Activated naive CD4-positive, alpha-beta T cell treated with anti-CD3 and anti-CD28 coated beads for 36 hours (primary cell): Measurements from ENCODE around the gene RPL13. TPM values are rescaled to one million over a fixed set of nuclear protein-coding genes. Genes with fewer than 3 reads are reported as not detected.

Experiments used
- CTCF ChIA-PET: fragments of 350-600 bp; sonication (Branson Sonifier 250); formaldehyde crosslinking; loops from one replicate; lab custom pipeline; 2021; ENCODE audit warnings: antibody characterized with exemption; lab: Charles Lee
- DNase-seq: peaks from one replicate; pipeline ENCODE4 v3.0.0-alpha.2; 2020
- H3K27ac Mint-ChIP-seq: one replicate; pipeline ENCODE4 v1.8.0; 2021; ENCODE audit warnings: mild to moderate bottlenecking, mixed read lengths
- H3K27me3 Mint-ChIP-seq: one replicate; pipeline ENCODE4 v1.8.0; 2021; ENCODE audit warnings: low read depth, mixed read lengths
- H3K36me3 Mint-ChIP-seq: one replicate; pipeline ENCODE4 v1.8.0; 2021; ENCODE audit warnings: low read depth, mixed read lengths
- H3K4me1 Mint-ChIP-seq: one replicate; pipeline ENCODE4 v1.8.0; 2021; ENCODE audit warnings: low read depth, mixed read lengths
- H3K4me3 Mint-ChIP-seq: one replicate; pipeline ENCODE4 v1.8.0; 2021; ENCODE audit warnings: mild to moderate bottlenecking, moderate library complexity, mixed read lengths
- H3K9me3 Mint-ChIP-seq: one replicate; pipeline ENCODE4 v1.8.0; 2021; ENCODE audit warnings: mixed read lengths
- intact Hi-C: fragments of 100-400 bp; cut with micrococcal nuclease; formaldehyde crosslinking; loops from one replicate; pipeline ENCODE4 v1.15.1; 2023
- total RNA-seq, 2 experiments: library from RNA; stranded (reverse); gene quantifications; one replicate each; pipeline ENCODE4 v1.2.3, GENCODE V29; 2021

The RPL13 gene
- total RNA-seq, 2 experiments from 2014 or later: 3,875 to 3,899 TPM

DNA sequence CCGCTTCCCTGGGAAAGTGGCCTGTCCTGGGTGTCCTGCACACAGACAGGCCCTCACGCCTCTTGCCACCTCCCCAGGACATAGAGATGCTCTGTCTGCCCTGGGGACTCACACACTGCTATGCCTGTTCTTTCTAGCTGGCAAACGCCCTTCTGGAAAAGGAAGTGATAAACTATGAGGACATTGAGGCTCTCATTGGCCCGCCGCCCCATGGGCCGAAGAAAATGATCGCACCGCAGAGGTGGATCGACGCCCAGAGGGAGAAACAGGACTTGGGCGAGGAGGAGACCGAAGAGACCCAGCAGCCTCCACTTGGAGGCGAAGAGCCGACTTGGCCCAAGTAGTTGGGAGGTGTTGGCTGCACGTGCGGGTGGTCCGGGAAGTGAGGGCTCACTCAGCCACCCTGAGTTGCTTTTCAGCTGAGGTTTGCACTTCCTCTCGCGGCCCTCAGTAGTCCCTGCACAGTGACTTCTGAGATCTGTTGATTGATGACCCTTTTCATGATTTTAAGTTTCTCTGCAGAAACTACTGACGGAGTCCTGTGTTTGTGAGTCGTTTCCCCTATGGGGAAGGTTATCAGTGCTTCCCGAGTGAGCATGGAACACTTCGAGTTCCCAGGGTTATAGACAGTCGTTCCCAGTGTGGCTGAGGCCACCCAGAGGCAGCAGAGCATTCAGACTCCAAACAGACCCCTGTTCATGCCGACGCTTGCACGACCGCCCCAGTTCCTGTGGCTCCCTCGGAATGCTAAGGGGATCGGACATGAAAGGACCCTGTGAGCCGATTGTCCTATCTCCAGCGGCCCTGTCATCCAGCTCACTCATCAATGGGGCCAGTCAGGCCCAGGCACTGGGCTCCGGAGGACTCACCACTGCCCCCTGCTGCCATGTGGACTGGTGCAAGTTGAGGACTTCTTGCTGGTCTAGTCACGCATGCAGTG is 3.5 kb upstream of the RPL13 start:
- no peaks in the 10 kb centered on the region for H3K9me3 Mint-ChIP-seq
- no peaks in the 10 kb centered on the region for H3K27me3 Mint-ChIP-seq
- H3K4me3 Mint-ChIP-seq: peak overlapping the region; percentile 17
- DNase-seq: peak; percentile 92
- peaks cover 11% of the 10 kb centered on the region for H3K4me1 Mint-ChIP-seq
- CTCF ChIA-PET: interaction anchor here (0.6 to 2.9 kb wide), 6 partner anchors 8 to 113 kb away, joined by 3 to 17 read pairs (median 3); partner anchors contain the start of gene CPNE7
- peaks cover 16% of the 10 kb centered on the region for H3K36me3 Mint-ChIP-seq
- H3K27ac Mint-ChIP-seq: no peak overlapping the region
- intact Hi-C loops: loop anchor here (2.0 kb wide), 2 partner anchors 224 to 316 kb away; no protein-coding TSS in a partner anchor

DNA sequence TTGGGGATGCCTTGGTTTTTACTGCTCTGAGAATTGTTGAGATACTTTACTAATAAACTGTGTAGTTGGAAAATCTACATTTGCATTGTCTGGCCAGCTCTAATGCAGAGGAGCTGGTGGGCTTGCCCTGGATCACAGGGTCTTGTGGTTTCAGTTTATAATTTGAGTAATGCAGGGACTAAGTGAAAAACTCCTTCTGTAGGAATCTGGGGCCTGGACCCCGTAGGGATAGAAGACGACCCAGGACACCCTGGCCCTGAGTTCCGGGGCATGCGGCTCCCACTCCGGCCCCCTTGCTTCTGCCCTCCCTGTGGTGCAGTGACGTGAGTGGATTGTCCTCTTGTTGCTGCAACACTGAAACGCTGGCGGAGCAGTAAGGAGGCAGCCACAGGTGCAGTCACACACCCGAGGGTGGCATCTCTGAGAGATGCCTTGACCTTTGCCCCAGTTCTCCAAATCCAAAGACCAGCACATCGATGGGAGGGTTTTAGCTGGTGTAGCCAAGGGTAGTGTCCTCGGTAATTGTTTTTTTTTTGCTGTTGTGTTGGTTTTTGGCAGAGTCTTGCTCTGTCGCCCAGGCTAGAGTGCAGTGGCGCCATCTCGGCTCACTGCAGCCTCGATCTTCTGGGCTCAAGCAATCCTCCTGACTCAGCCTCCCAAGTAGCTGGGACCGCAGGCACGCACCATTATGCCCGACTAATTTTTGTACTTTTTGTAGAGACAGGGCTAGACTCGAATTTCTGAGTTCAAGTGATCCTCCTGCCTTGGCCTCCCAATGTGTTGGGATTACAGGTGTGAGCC is 2.6 kb upstream of the RPL13 start:
- Mint-ChIP-seq H3K27ac (no peak overlapping the region), H3K9me3 (no peaks in the 10 kb centered on the region), H3K4me3 (peak overlapping the region; percentile 17), H3K36me3 (peaks cover 25% of the 10 kb centered on the region), H3K27me3 (no peaks in the 10 kb centered on the region), H3K4me1 (peaks cover 20% of the 10 kb centered on the region)
- intact Hi-C loops: loop anchor here (2.0 kb wide), 2 partner anchors 225 to 317 kb away; no protein-coding TSS in a partner anchor
- no peak for DNase-seq
- CTCF ChIA-PET: interaction anchor here (1.0 to 2.9 kb wide), 7 partner anchors 9 to 310 kb away, joined by 3 to 17 read pairs (median 3); partner anchors contain the start of gene CPNE7

GRCh38 chr16:89561142-89561883 is 831 bp downstream of the RPL13 start:
- H3K4me3 Mint-ChIP-seq: peak overlapping the region; percentile 97
- intact Hi-C loops: loop anchor here (2.0 kb wide), 1 partner anchor 315 kb away; no protein-coding TSS in a partner anchor
- H3K9me3 Mint-ChIP-seq: no peaks in the 10 kb centered on the region
- H3K4me1 Mint-ChIP-seq: peaks cover 51% of the 10 kb centered on the region
- H3K36me3 Mint-ChIP-seq: peaks cover 41% of the 10 kb centered on the region
- H3K27me3 Mint-ChIP-seq: no peaks in the 10 kb centered on the region
- CTCF ChIA-PET: no interaction called here
- DNase-seq: no peak
- peak overlapping the region; percentile 84 for H3K27ac Mint-ChIP-seq

GRCh38 chr16:89561884-89562599 is 1.6 kb downstream of the RPL13 start:
- Mint-ChIP-seq H3K9me3 (no peaks in the 10 kb centered on the region), H3K27me3 (no peaks in the 10 kb centered on the region), H3K27ac (peak overlapping the region; percentile 84), H3K36me3 (peaks cover 41% of the 10 kb centered on the region), H3K4me3 (peak overlapping the region; percentile 97), H3K4me1 (peaks cover 51% of the 10 kb centered on the region)
- no peak for DNase-seq
- CTCF ChIA-PET: no interaction called here
- intact Hi-C loops: loop anchor here (2.0 kb wide), 1 partner anchor 315 kb away; no protein-coding TSS in a partner anchor

DNA sequence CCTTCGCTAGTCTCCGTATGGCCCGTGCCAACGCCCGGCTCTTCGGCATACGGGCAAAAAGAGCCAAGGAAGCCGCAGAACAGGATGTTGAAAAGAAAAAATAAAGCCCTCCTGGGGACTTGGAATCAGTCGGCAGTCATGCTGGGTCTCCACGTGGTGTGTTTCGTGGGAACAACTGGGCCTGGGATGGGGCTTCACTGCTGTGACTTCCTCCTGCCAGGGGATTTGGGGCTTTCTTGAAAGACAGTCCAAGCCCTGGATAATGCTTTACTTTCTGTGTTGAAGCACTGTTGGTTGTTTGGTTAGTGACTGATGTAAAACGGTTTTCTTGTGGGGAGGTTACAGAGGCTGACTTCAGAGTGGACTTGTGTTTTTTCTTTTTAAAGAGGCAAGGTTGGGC is 2.5 kb downstream of the RPL13 start:
- Mint-ChIP-seq H3K4me3 (peak overlapping the region; percentile 97), H3K36me3 (peaks cover 38% of the 10 kb centered on the region), H3K9me3 (no peaks in the 10 kb centered on the region), H3K27me3 (no peaks in the 10 kb centered on the region), H3K27ac (no peak overlapping the region), H3K4me1 (peaks cover 48% of the 10 kb centered on the region)
- intact Hi-C loops: no loop called here
- CTCF ChIA-PET: interaction anchor here (0.6 kb wide), 1 partner anchor 25 kb away, joined by 3 read pairs; no protein-coding TSS in a partner anchor
- DNase-seq: no peak

DNA sequence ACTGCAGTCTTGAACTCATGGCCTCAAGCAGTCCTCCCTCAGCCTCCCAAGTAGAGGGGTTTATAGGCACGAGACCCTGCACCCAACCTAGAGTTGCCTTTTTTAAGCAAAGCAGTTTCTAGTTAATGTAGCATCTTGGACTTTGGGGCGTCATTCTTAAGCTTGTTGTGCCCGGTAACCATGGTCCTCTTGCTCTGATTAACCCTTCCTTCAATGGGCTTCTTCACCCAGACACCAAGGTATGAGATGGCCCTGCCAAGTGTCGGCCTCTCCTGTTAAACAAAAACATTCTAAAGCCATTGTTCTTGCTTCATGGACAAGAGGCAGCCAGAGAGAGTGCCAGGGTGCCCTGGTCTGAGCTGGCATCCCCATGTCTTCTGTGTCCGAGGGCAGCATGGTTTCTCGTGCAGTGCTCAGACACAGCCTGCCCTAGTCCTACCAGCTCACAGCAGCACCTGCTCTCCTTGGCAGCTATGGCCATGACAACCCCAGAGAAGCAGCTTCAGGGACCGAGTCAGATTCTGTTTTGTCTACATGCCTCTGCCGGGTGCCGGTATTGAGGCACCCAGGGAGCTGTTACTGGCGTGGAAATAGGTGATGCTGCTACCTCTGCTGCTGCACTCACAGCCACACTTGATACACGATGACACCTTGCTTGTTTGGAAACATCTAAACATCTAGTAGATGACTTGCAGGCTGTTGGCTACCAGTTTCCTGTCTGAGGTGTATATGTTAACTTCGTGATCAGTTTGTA is 3.3 kb downstream of the RPL13 start:
- DNase-seq: no peak
- H3K4me3 Mint-ChIP-seq: peak overlapping the region; percentile 3
- CTCF ChIA-PET: interaction anchor here (0.6 kb wide), 1 partner anchor 26 kb away, joined by 3 read pairs; no protein-coding TSS in a partner anchor
- peaks cover 48% of the 10 kb centered on the region for H3K4me1 Mint-ChIP-seq
- H3K9me3 Mint-ChIP-seq: no peaks in the 10 kb centered on the region
- H3K27me3 Mint-ChIP-seq: no peaks in the 10 kb centered on the region
- H3K36me3 Mint-ChIP-seq: peaks cover 38% of the 10 kb centered on the region
- intact Hi-C loops: no loop called here
- peak overlapping the region; percentile 55 for H3K27ac Mint-ChIP-seq

DNA sequence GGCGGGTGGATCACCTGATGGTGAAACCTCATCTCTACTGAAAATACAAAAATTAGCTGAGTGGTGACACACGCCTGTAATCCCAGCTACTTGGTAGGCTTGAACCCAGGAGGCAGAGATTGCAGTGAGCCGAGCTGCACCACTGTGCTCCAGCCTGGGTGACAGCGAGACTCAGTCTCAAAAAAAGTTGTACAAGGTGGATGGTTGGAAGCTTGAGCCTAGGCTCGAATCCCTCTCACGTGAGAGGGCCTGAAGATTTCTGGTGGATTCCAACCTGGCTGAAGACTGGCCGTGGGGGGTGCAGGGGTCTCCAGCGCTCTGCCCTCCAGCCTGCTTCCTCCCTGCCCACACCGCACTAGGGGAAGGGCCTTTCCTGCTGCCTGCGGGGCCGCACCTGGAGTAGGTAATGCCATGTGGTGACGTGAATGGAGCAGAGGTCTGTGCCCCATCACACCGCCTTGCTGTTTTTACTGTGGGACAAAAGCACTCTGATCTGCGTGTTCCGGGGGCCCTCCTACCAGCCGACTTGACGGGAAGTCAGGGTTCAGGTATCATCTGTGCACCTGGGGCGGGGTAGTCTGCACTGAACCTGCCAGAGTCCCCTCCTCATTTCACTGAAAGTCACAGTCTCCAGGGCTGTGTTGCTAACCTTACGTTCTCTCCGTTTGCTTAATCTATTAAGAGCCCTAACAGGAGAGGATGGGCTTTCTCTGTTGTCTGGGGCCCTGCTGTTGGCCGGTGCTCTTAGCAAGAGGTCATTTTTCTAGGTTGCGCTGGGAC is 4.2 kb downstream of the RPL13 start:
- peak overlapping the region; percentile 30 for H3K4me3 Mint-ChIP-seq
- H3K27ac Mint-ChIP-seq: peak overlapping the region; percentile 55
- no peak for DNase-seq
- peaks cover 46% of the 10 kb centered on the region for H3K4me1 Mint-ChIP-seq
- no peaks in the 10 kb centered on the region for H3K9me3 Mint-ChIP-seq
- H3K27me3 Mint-ChIP-seq: no peaks in the 10 kb centered on the region
- intact Hi-C loops: no loop called here
- H3K36me3 Mint-ChIP-seq: peaks cover 38% of the 10 kb centered on the region
- CTCF ChIA-PET: interaction anchor here (1.8 kb wide), 1 partner anchor 20 kb away, joined by 5 read pairs; no protein-coding TSS in a partner anchor

DNA sequence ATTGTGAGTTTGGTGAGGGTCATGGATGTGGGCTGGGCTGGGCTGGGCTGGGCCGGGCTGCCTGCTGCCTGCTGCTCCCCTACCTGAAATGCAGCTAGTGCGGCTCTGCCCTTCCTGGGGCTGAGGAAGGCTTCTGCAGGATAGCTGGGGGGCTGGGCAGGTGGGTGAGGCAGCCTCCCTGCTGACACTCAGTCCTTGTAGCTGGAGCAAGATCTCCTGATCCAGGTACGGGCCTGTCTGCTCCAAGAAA is 4.7 kb downstream of the RPL13 start:
- intact Hi-C loops: no loop called here
- CTCF ChIA-PET: interaction anchor here (1.5 to 1.8 kb wide), 2 partner anchors 12 to 19 kb away, joined by 4 to 5 read pairs; no protein-coding TSS in a partner anchor
- Mint-ChIP-seq H3K4me1 (peaks cover 45% of the 10 kb centered on the region), H3K36me3 (peaks cover 38% of the 10 kb centered on the region), H3K4me3 (peak overlapping the region; percentile 30), H3K27me3 (no peaks in the 10 kb centered on the region), H3K27ac (peak overlapping the region; percentile 12), H3K9me3 (no peaks in the 10 kb centered on the region)
- no peak for DNase-seq

GRCh38 chr16:89565506-89566372 is 5.3 kb downstream of the RPL13 start:
- Mint-ChIP-seq H3K4me3 (peak overlapping the region; percentile 30), H3K27me3 (no peaks in the 10 kb centered on the region), H3K27ac (peak overlapping the region; percentile 12), H3K9me3 (no peaks in the 10 kb centered on the region), H3K4me1 (peaks cover 45% of the 10 kb centered on the region), H3K36me3 (peaks cover 37% of the 10 kb centered on the region)
- CTCF ChIA-PET: interaction anchor here (0.7 to 1.8 kb wide), 3 partner anchors 13 to 260 kb away, joined by 3 to 5 read pairs (median 4); no protein-coding TSS in a partner anchor
- DNase-seq: peak; percentile 59
- intact Hi-C loops: no loop called here
